ENCODE results near the gene FBXO40. TPM values are rescaled to one million over a fixed set of nuclear protein-coding genes. Genes with fewer than 3 reads are reported as not detected.
A peak's percentile ranks its signal among the peaks of the same experiment; 100 is the strongest.

FBXO40 gene
- total and polyA plus RNA-seq, 2 of the 8 experiments (the other 6 are each of a cell fraction or from before 2014, with no cell fraction given) = 0.03 TPM; not detected in 1

GRCh38 chr3:121592856-121593702 lies at the start of gene FBXO40 (continued):
- TF ChIP-seq EP300 (IDR thresholded peaks at IDR 0.05; ENCODE audit: borderline replicate concordance in 1 of 2, low read depth in 2 of 2, low read length in 2 of 2) (peak in 1 of 2 experiments; percentile 95; a peak in 2 of 3 replicates), PHF8 (conservative IDR thresholded peaks at IDR 0.05; ENCODE audit: low read depth, low read length) (no peak), JUND (IDR thresholded peaks at IDR 0.05; ENCODE audit: low read length) (peak; percentile 88), E2F6 (IDR thresholded peaks at IDR 0.05) (no peak), CREB1 (IDR thresholded peaks at IDR 0.05) (0 out of 2 replicates have a peak, but pooled peaks have one; percentile 35)
